ENCODE measurements around the gene MTCH2. TPM values are rescaled to one million over a fixed set of nuclear protein-coding genes. Genes with fewer than 3 reads are reported as not detected.
"Not testable (repeated sequence)": the region's sequence is repeated elsewhere in the genome, so short reads cannot be mapped to it uniquely, and the experiment has no call there.

The MTCH2 gene
- total RNA-seq, 1 donor: 74.9 TPM

- Histone ChIP-seq H3K27me3 (ENCODE audit: insufficient read depth, low read length) (no peaks in the 10 kb centered on the region), H3K4me2 (ENCODE audit: insufficient read depth, low read length) (no peak overlapping the region), H3K79me2 (ENCODE audit: insufficient read depth, low read length) (no peaks in the 10 kb centered on the region), H3K36me3 (ENCODE audit: insufficient read depth, low read length) (no peaks in the 10 kb centered on the region), H3K4me1 (ENCODE audit: insufficient read depth, low read length) (no peaks in the 10 kb centered on the region), H3K9me3 (ENCODE audit: low read depth, low read length) (no peaks in the 10 kb centered on the region), H2AFZ (ENCODE audit: low read length) (no peak overlapping the region), H3K27ac (ENCODE audit: low read depth, low read length) (no peak overlapping the region), H3K4me3 (ENCODE audit: insufficient read depth, low read length) (no peak overlapping the region), H4K20me1 (ENCODE audit: insufficient read depth, low read length) (no peaks in the 10 kb centered on the region)
- no peak for TF ChIP-seq CTCF (IDR thresholded peaks at IDR 0.05; ENCODE audit: extremely low read depth, low read depth, low read length)
- no peak for DNase-seq (ENCODE audit: insufficient read length, low spot score, missing footprints)
These were observed 24.8 kb upstream of the MTCH2 start for GRCh38 chr11:47667135-47667534.

DNA sequence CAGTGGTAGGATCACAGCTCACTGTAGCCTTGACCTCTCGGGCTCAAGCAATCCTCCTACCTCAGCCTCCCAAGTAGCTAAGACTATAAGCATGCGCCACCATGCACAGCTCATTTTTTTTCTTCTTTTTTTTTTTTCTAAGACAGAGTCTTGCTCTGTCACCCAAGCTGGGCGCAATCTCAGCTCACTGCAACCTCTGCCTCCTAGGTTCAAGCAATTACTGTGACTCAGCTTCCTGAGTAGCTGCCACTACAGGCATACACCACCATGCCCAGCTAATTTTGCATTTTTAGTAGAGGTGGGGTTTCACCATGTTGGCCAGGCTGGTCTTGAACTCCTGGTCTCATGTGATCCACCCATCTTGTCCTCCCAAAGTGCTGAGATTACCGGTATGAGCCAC lies 22.6 kb upstream of the MTCH2 start:
- not testable (repeated sequence) for H3K4me1 ChIP-seq (ENCODE audit: insufficient read depth, low read length); H2AFZ ChIP-seq (ENCODE audit: low read length); DNase-seq (ENCODE audit: insufficient read length, low spot score, missing footprints); H3K36me3 ChIP-seq (ENCODE audit: insufficient read depth, low read length); H3K4me2 ChIP-seq (ENCODE audit: insufficient read depth, low read length); H3K4me3 ChIP-seq (ENCODE audit: insufficient read depth, low read length); H3K9me3 ChIP-seq (ENCODE audit: low read depth, low read length); H3K27me3 ChIP-seq (ENCODE audit: insufficient read depth, low read length); H3K27ac ChIP-seq (ENCODE audit: low read depth, low read length); H4K20me1 ChIP-seq (ENCODE audit: insufficient read depth, low read length); H3K79me2 ChIP-seq (ENCODE audit: insufficient read depth, low read length)

GRCh38 chr11:47661245-47661644 lies 18.9 kb upstream of the MTCH2 start:
- no peaks in the 10 kb centered on the region for H4K20me1 ChIP-seq (ENCODE audit: insufficient read depth, low read length)
- no peak overlapping the region for H3K27ac ChIP-seq (ENCODE audit: low read depth, low read length)
- no peak overlapping the region for H2AFZ ChIP-seq (ENCODE audit: low read length)
- no peaks in the 10 kb centered on the region for H3K9me3 ChIP-seq (ENCODE audit: low read depth, low read length)
- DNase-seq (ENCODE audit: insufficient read length, low spot score, missing footprints): no peak
- no peaks in the 10 kb centered on the region for H3K27me3 ChIP-seq (ENCODE audit: insufficient read depth, low read length)
- H3K79me2 ChIP-seq (ENCODE audit: insufficient read depth, low read length): no peaks in the 10 kb centered on the region
- no peaks in the 10 kb centered on the region for H3K4me1 ChIP-seq (ENCODE audit: insufficient read depth, low read length)
- no peak for TF ChIP-seq CTCF (IDR thresholded peaks at IDR 0.05; ENCODE audit: extremely low read depth, low read depth, low read length)
- no peak overlapping the region for H3K4me3 ChIP-seq (ENCODE audit: insufficient read depth, low read length)
- H3K4me2 ChIP-seq (ENCODE audit: insufficient read depth, low read length): no peak overlapping the region
- H3K36me3 ChIP-seq (ENCODE audit: insufficient read depth, low read length): no peaks in the 10 kb centered on the region

GRCh38 chr11:47659276-47659675 lies 16.9 kb upstream of the MTCH2 start:
- Histone ChIP-seq H3K27me3 (ENCODE audit: insufficient read depth, low read length) (no peaks in the 10 kb centered on the region), H3K4me1 (ENCODE audit: insufficient read depth, low read length) (no peaks in the 10 kb centered on the region), H3K9me3 (ENCODE audit: low read depth, low read length) (no peaks in the 10 kb centered on the region), H4K20me1 (ENCODE audit: insufficient read depth, low read length) (no peaks in the 10 kb centered on the region), H2AFZ (ENCODE audit: low read length) (no peak overlapping the region), H3K4me2 (ENCODE audit: insufficient read depth, low read length) (no peak overlapping the region), H3K27ac (ENCODE audit: low read depth, low read length) (no peak overlapping the region), H3K79me2 (ENCODE audit: insufficient read depth, low read length) (no peaks in the 10 kb centered on the region), H3K4me3 (ENCODE audit: insufficient read depth, low read length) (no peak overlapping the region), H3K36me3 (ENCODE audit: insufficient read depth, low read length) (no peaks in the 10 kb centered on the region)
- TF ChIP-seq CTCF (IDR thresholded peaks at IDR 0.05; ENCODE audit: extremely low read depth, low read depth, low read length): no peak
- no peak for DNase-seq (ENCODE audit: insufficient read length, low spot score, missing footprints)
